IMR-90 (cell line): ENCODE data around the gene FAM111A. TPM values are rescaled to one million over a fixed set of nuclear protein-coding genes. Genes with fewer than 3 reads are reported as not detected.
A peak's percentile ranks its signal among the peaks of the same experiment; 100 is the strongest.

ENCODE experiments used
- ATAC-seq: fragments of 200-7000 bp; cut with Tn5 transposase; 2 replicates; pipeline ENCODE4 v1.9.1; 2020; ENCODE audit warnings: low read depth, mild to moderate bottlenecking, moderate library complexity
- BruUV-seq: library from RNA; stranded (reverse); fragments of 400-500 nt; replicated peaks from 2 replicates; lab custom pipeline; 2021; lab: Mats Ljungman, UMichigan
- CTCF ChIA-PET: fragments of 300-600 bp; formaldehyde crosslinking; extraction: SDS; loops from one replicate; lab custom pipeline; 2021; ENCODE audit warnings: antibody characterized with exemption; lab: Yijun Ruan, JAX
- POLR2A ChIA-PET: fragments of 300-600 bp; sonication (Branson Sonifier 250); formaldehyde crosslinking; loops from one replicate; lab custom pipeline; 2022; ENCODE audit warnings: antibody characterized with exemption; ENCODE audit not compliant: unreplicated experiment; lab: Charles Lee
- DNase-seq: peaks from one replicate; pipeline ENCODE4 v3.0.0; 2013
- H2AFZ ChIP-seq: replicated peaks from 2 replicates; pipeline ENCODE3; 2013; ENCODE audit warnings: low read length, mild to moderate bottlenecking; ENCODE audit not compliant: poor library complexity
- H2AK5ac ChIP-seq: 2 replicates; pipeline ENCODE4 v1.6.1; 2013; ENCODE audit warnings: low read depth, low read length, inconsistent platforms
- H2AK9ac ChIP-seq: replicated peaks from 2 replicates; pipeline ENCODE3; 2013; ENCODE audit warnings: mild to moderate bottlenecking, low read depth, low read length, moderate library complexity; ENCODE audit not compliant: poor library complexity
- H2BK120ac ChIP-seq: 2 replicates; pipeline ENCODE4 v1.6.1; 2013; ENCODE audit warnings: low read depth, low read length, inconsistent platforms
- H2BK15ac ChIP-seq: 3 replicates; pipeline ENCODE4 v1.6.1; 2013; ENCODE audit warnings: low read depth, low read length, inconsistent platforms
- H2BK20ac ChIP-seq: 2 replicates; pipeline ENCODE4 v1.6.1; 2013; ENCODE audit warnings: low read depth, mild to moderate bottlenecking, inconsistent platforms, low read length, moderate library complexity
- H2BK5ac ChIP-seq: 2 replicates; pipeline ENCODE4 v1.6.1; 2013; ENCODE audit warnings: mild to moderate bottlenecking, low read depth, low read length, inconsistent platforms; ENCODE audit not compliant: poor library complexity, severe bottlenecking
- H3K14ac ChIP-seq: replicated peaks from 2 replicates; pipeline ENCODE4 v1.6.1; 2013; ENCODE audit warnings: low read depth, low read length, inconsistent platforms
- H3K18ac ChIP-seq: 2 replicates; pipeline ENCODE4 v1.6.1; 2013; ENCODE audit warnings: low read depth, low read length, control low read depth
- H3K23ac ChIP-seq: 2 replicates; pipeline ENCODE4 v1.6.1; 2013; ENCODE audit warnings: low read depth, low read length, inconsistent platforms
- H3K27ac ChIP-seq: 2 replicates; pipeline ENCODE4 v1.5.1; 2013; ENCODE audit warnings: mild to moderate bottlenecking, control low read depth, low read length; ENCODE audit not compliant: insufficient read depth
- H3K27me3 ChIP-seq: 2 replicates; pipeline ENCODE4 v1.6.1; 2013; ENCODE audit warnings: low read length; ENCODE audit not compliant: control insufficient read depth, insufficient read depth
- H3K36me3 ChIP-seq: 2 replicates; pipeline ENCODE4 v1.6.1; 2013; ENCODE audit warnings: low read length, mixed read lengths; ENCODE audit not compliant: control insufficient read depth, insufficient read depth
- H3K4ac ChIP-seq: 2 replicates; pipeline ENCODE4 v1.6.1; 2013; ENCODE audit warnings: low read depth, low read length, inconsistent platforms
- H3K4me1 ChIP-seq: 2 replicates; pipeline ENCODE4 v1.6.1; 2013; ENCODE audit warnings: low read length, mixed read lengths; ENCODE audit not compliant: control insufficient read depth, insufficient read depth
- H3K4me2 ChIP-seq: 2 replicates; pipeline ENCODE4 v1.6.1; 2013; ENCODE audit warnings: low read depth, mild to moderate bottlenecking, control low read depth, low read length, moderate library complexity
- H3K4me3 ChIP-seq: 2 replicates; pipeline ENCODE4 v1.5.1; 2013; ENCODE audit warnings: low read depth, mild to moderate bottlenecking, control low read depth, low read length, moderate library complexity; ENCODE audit not compliant: insufficient read depth
- H3K56ac ChIP-seq: 2 replicates; pipeline ENCODE4 v1.6.1; 2013; ENCODE audit warnings: low read length, inconsistent platforms; ENCODE audit not compliant: insufficient read depth; ENCODE audit errors: extremely low read depth
- H3K79me1 ChIP-seq, 2 experiments: 2 replicates each; pipeline ENCODE4 v1.6.1; 2013; ENCODE audit warnings: low read length in 2 of 2, inconsistent platforms in 1 of 2, low read depth in 1 of 2
- H3K9ac ChIP-seq: 2 replicates; pipeline ENCODE4 v1.6.1; 2013; ENCODE audit warnings: low read depth, low read length, control low read depth
- H3K9me1 ChIP-seq: 2 replicates; pipeline ENCODE4 v1.6.1; 2013; ENCODE audit warnings: low read length, inconsistent platforms; ENCODE audit not compliant: insufficient read depth
- H3K9me3 ChIP-seq: 2 replicates; pipeline ENCODE4 v1.6.1; 2013; ENCODE audit warnings: low read length; ENCODE audit not compliant: control insufficient read depth, insufficient read depth
- H4K20me1 ChIP-seq: 2 replicates; pipeline ENCODE4 v1.6.1; 2013; ENCODE audit warnings: low read length, inconsistent platforms; ENCODE audit not compliant: insufficient read depth
- H4K5ac ChIP-seq: 2 replicates; pipeline ENCODE4 v1.6.1; 2013; ENCODE audit warnings: mild to moderate bottlenecking, low read depth, low read length, control low read depth
- H4K8ac ChIP-seq, 2 experiments: 2 replicates each; pipeline ENCODE4 v1.6.1; 2013; ENCODE audit warnings: low read depth in 2 of 2, low read length in 2 of 2, control low read depth in 1 of 2, inconsistent platforms in 1 of 2
- H4K91ac ChIP-seq: 2 replicates; pipeline ENCODE4 v1.6.1; 2013; ENCODE audit warnings: low read depth, low read length, inconsistent platforms; ENCODE audit not compliant: insufficient read depth
- BHLHE40 ChIP-seq: fragments of 150-350 bp; IDR thresholded peaks from 2 replicates; pipeline ENCODE4 v1.6.1; 2016; ENCODE audit warnings: mild to moderate bottlenecking, low read depth, low read length
- CTCF ChIP-seq: conservative IDR thresholded peaks from 2 replicates; pipeline ENCODE4 v1.5.1; 2012; ENCODE audit warnings: mild to moderate bottlenecking, low read depth, low read length, improper control_type of control experiment
- FOS ChIP-seq: fragments of 150-350 bp; IDR thresholded peaks from 2 replicates; pipeline ENCODE4 v1.6.1; 2016; ENCODE audit warnings: low read depth, low read length
- MAFK ChIP-seq: IDR thresholded peaks from 2 replicates; pipeline ENCODE4 v1.6.1; 2012; ENCODE audit warnings: low read depth, low read length, improper control_type of control experiment
- MXI1 ChIP-seq: IDR thresholded peaks from 2 replicates; pipeline ENCODE4 v1.6.1; 2012; ENCODE audit warnings: low read depth, mild to moderate bottlenecking, low read length, moderate library complexity, borderline replicate concordance
- NFE2L2 ChIP-seq: fragments of 150-350 bp; IDR thresholded peaks from 2 replicates; pipeline ENCODE4 v1.6.1; 2016; ENCODE audit warnings: low read depth, mild to moderate bottlenecking, low read length
- POLR2A ChIP-seq: IDR thresholded peaks from 2 replicates; pipeline ENCODE4 v1.6.1; 2012; ENCODE audit warnings: mild to moderate bottlenecking, low read depth, low read length
- RAD21 ChIP-seq: IDR thresholded peaks from 2 replicates; pipeline ENCODE4 v1.6.1; 2012; ENCODE audit warnings: low read length, improper control_type of control experiment
- RCOR1 ChIP-seq: IDR thresholded peaks from 2 replicates; pipeline ENCODE4 v1.6.1; 2012; ENCODE audit warnings: mild to moderate bottlenecking, low read length, improper control_type of control experiment; ENCODE audit not compliant: insufficient replicate concordance
- RFX5 ChIP-seq: IDR thresholded peaks from 2 replicates; pipeline ENCODE4 v1.8.0; 2012; ENCODE audit warnings: low read depth, mild to moderate bottlenecking, low read length, moderate library complexity
- SMC3 ChIP-seq: fragments of 150-350 bp; IDR thresholded peaks from 2 replicates; pipeline ENCODE4 v1.6.1; 2016; ENCODE audit warnings: low read depth, mild to moderate bottlenecking, antibody characterized with exemption, low read length, moderate library complexity
- WGBS, 2 experiments: methylation state at CpG; one replicate each; pipeline versions ENCODE4 v1.1.5 to v1.1.7; 2013; ENCODE audit warnings: missing lambda C conversion rate in 2 of 2; ENCODE audit not compliant: insufficient read length in 1 of 2; ENCODE audit errors: extremely low coverage in 2 of 2; 5-methylcytosine and 5-hydroxymethylcytosine counted together
- dilution Hi-C: fragments of 300-500 bp; cut with HindIII; formaldehyde crosslinking; loops from one replicate; pipeline ENCODE4 v1.14.3; 2018; ENCODE audit warnings: low sequenced_read_pairs; ENCODE audit not compliant: unreplicated experiment
- in situ Hi-C: fragments of 300-500 bp; cut with MboI; formaldehyde crosslinking; loops from 3 replicates; pipeline ENCODE4 v1.14.3; 2019; ENCODE audit warnings: low sequenced_read_pairs, inconsistent platforms, mixed read lengths
- intact Hi-C: fragments of 100-400 bp; cut with micrococcal nuclease; formaldehyde crosslinking; loops from 2 replicates; pipeline ENCODE4 v1.10.0; 2022
- polyA plus RNA-seq, 3 experiments: library from polyadenylated mRNA; depleted of rRNA; stranded (reverse); fragments of >200 nt; gene quantifications; 2 replicates each; pipeline ENCODE4 v1.2.3, GENCODE V29; 2012; ENCODE audit warnings: low replicate concordance in 1 of 3
- total RNA-seq: library from RNA; depleted of rRNA; stranded (reverse); fragments of >200 nt; gene quantifications from 2 replicates; pipeline ENCODE4 v1.2.3, GENCODE V29; 2012

Gene FAM111A
- total and polyA plus RNA-seq, 2 of the 4 experiments (the other 2 are of a cell fraction), result 19.9 to 36.4 TPM

- Histone ChIP-seq H4K5ac (no peak overlapping the region), H4K8ac (peak overlapping the region in 1 of 2 experiments; percentile 84; a peak in 2 of 4 replicates), H2BK120ac (no peak overlapping the region), H3K79me1 (peaks cover 2 to 4% of the 10 kb centered on the region in 2 experiments; a peak in 2 of 4 replicates), H3K14ac (no peak overlapping the region), H3K9ac (no peak overlapping the region; the same call in 1 of the 2 replicates), H3K4me3 (no peak overlapping the region), H3K56ac (no peak overlapping the region), H4K20me1 (no peaks in the 10 kb centered on the region), H2BK15ac (no peak overlapping the region), H2AK9ac (no peak overlapping the region), H2BK20ac (no peak overlapping the region), H3K4ac (no peak overlapping the region), H3K4me1 (no peaks in the 10 kb centered on the region), H3K23ac (no peak overlapping the region), H3K4me2 (no peak overlapping the region; the same call in 1 of the 2 replicates), H3K27me3 (peaks cover 7% of the 10 kb centered on the region), H3K18ac (no peak overlapping the region), H2BK5ac (no peak overlapping the region), H3K27ac (no peak overlapping the region), H4K91ac (no peak overlapping the region), H2AK5ac (no peak overlapping the region), H3K9me3 (no peaks in the 10 kb centered on the region), H3K36me3 (no peaks in the 10 kb centered on the region; the same call in 1 of the 2 replicates), H2AFZ (peak overlapping the region; percentile 87), H3K9me1 (no peaks in the 10 kb centered on the region)
- in situ Hi-C loops, result loop anchor here (10.0 kb wide), 1 partner anchor 254 kb away; no protein-coding TSS in a partner anchor
- TF ChIP-seq RCOR1 (no peak), CTCF (peak; percentile 92), SMC3 (peak; percentile 58; the same call in 1 of the 2 replicates), NFE2L2 (no peak), BHLHE40 (no peak), RFX5 (no peak), FOS (no peak), MAFK (no peak), POLR2A (no peak), RAD21 (peak; percentile 89), MXI1 (no peak)
- dilution Hi-C loops, result no loop called here
- ChIA-PET CTCF (interaction anchor here (0.5 to 1.8 kb wide), 22 partner anchors 9 to 437 kb away, joined by 3 to 14 read pairs (median 4); partner anchors contain the start of genes DTX4 and FAM111A), POLR2A (interaction anchor here (0.8 kb wide), 1 partner anchor 16 kb away, joined by 3 read pairs; the partner anchor contains the start of gene FAM111A)
- ATAC-seq (peak; percentile 97), DNase-seq (peak; percentile 75)
- WGBS, 2 experiments, result no CpG with 5 or more reads among the region's 8 CpGs
- BruUV-seq, result no TSS peak
- intact Hi-C loops, result loop anchor here (1.0 to 5.0 kb wide), 5 partner anchors 61 to 506 kb away; no protein-coding TSS in a partner anchor
Measured at GRCh38 chr11:59158206-59159068, 15.8 kb downstream of the FAM111A start.
